Ramos (cell line): ENCODE data around the gene OPN5.

Experiments used
- in situ Hi-C: fragments of 300-500 bp; cut with MboI; formaldehyde crosslinking; loops from one replicate; pipeline ENCODE4 v1.14.3; 2022; ENCODE audit warnings: low sequenced_read_pairs; ENCODE audit not compliant: unreplicated experiment

The OPN5 gene

GRCh38 chr6:47851091-47851490, 69.3 kb downstream of the OPN5 start:
- in situ Hi-C loops = no loop called here

- in situ Hi-C loops = no loop called here
Observed at GRCh38 chr6:47852727-47853126, 70.9 kb downstream of the OPN5 start.

- in situ Hi-C loops = no loop called here
Observed at GRCh38 chr6:47853766-47854165, 71.9 kb downstream of the OPN5 start.

GRCh38 chr6:47854971-47855370, 73.1 kb downstream of the OPN5 start:
- in situ Hi-C loops = no loop called here

GRCh38 chr6:47859175-47859574, 77.3 kb downstream of the OPN5 start:
- in situ Hi-C loops = no loop called here

- in situ Hi-C loops = no loop called here
Observed at GRCh38 chr6:47862731-47863130, 80.9 kb downstream of the OPN5 start.

GRCh38 chr6:47865206-47865605, 83.4 kb downstream of the OPN5 start:
- in situ Hi-C loops = no loop called here

GRCh38 chr6:47875593-47875992, 93.8 kb downstream of the OPN5 start:
- in situ Hi-C loops = no loop called here
